SH-SY5Y (cell line): ENCODE results near the gene OR1S1.

ENCODE experiments used
- GATA2 ChIP-seq: IDR thresholded peaks from 2 replicates; pipeline ENCODE4 v1.6.1; 2011; ENCODE audit warnings: mild to moderate bottlenecking, low read depth, low read length
- GATA3 ChIP-seq: IDR thresholded peaks from 2 replicates; pipeline ENCODE4 v1.6.1; 2011; ENCODE audit warnings: low read depth, mild to moderate bottlenecking, low read length, moderate library complexity

GRCh38 chr11:58216476-58216875 is 4.0 kb downstream of the OR1S1 start:
- TF ChIP-seq GATA3 (no peak), GATA2 (no peak)
